ENCODE measurements around the gene GZMB. TPM values are rescaled to one million over a fixed set of nuclear protein-coding genes. Genes with fewer than 3 reads are reported as not detected.
A peak's percentile ranks its signal among the peaks of the same experiment; 100 is the strongest.
"Not testable (repeated sequence)": the region's sequence is repeated elsewhere in the genome, so short reads cannot be mapped to it uniquely, and the experiment has no call there.

GZMB gene
- total RNA-seq, 4 donors from 2014 or later, result 0.62 TPM; not detected in 3

- DNase-seq (no peak), ATAC-seq (no peak)
- H3K4me3 ChIP-seq, result no peak overlapping the region
- no peaks in the 10 kb centered on the region for H3K27me3 ChIP-seq
- in situ Hi-C loops (cut with MboI; ENCODE audit: low sequenced_read_pairs in 4 of 4) (no loop called here), intact Hi-C loops (cut with DNase I; ENCODE audit: low total_unique reads) (loop anchor here (5.0 kb wide), 1 partner anchor 72 kb away; no protein-coding TSS in a partner anchor)
- H3K27ac ChIP-seq, result no peak overlapping the region
- H3K4me1 ChIP-seq, result no peaks in the 10 kb centered on the region
- TF ChIP-seq CTCF (IDR thresholded peaks at IDR 0.05 in 4 of 5, conservative IDR thresholded peaks at IDR 0.05 in 1 of 5) (peak in 2 of 5 experiments; percentile 39 to 47), POLR2A (IDR thresholded peaks at IDR 0.05) (no peak)
- no peaks in the 10 kb centered on the region for H3K9me3 ChIP-seq
- no peaks in the 10 kb centered on the region for H3K36me3 ChIP-seq
Measured at GRCh38 chr14:24605435-24606190, 28.4 kb downstream of the GZMB start.

- no peaks in the 10 kb centered on the region for H3K27me3 ChIP-seq
- H3K36me3 ChIP-seq, result no peaks in the 10 kb centered on the region
- intact Hi-C loops (cut with DNase I; ENCODE audit: low total_unique reads), result no loop called here
- no peak for DNase-seq
- no peaks in the 10 kb centered on the region for H3K4me1 ChIP-seq
- no peak overlapping the region for H3K27ac ChIP-seq
- H3K4me3 ChIP-seq, result no peak overlapping the region
- peaks cover 0 to 3% (median 0%) of the 10 kb centered on the region in 3 donors for H3K9me3 ChIP-seq
- in situ Hi-C loops (cut with MboI; ENCODE audit: low sequenced_read_pairs in 4 of 4), result no loop called here
- ATAC-seq, result no peak
- no peak for TF ChIP-seq POLR2A (IDR thresholded peaks at IDR 0.05)
- TF ChIP-seq CTCF (IDR thresholded peaks at IDR 0.05 in 4 of 5, conservative IDR thresholded peaks at IDR 0.05 in 1 of 5), result no peak
Measured at GRCh38 chr14:24597403-24597802, 36.6 kb downstream of the GZMB start.

DNA sequence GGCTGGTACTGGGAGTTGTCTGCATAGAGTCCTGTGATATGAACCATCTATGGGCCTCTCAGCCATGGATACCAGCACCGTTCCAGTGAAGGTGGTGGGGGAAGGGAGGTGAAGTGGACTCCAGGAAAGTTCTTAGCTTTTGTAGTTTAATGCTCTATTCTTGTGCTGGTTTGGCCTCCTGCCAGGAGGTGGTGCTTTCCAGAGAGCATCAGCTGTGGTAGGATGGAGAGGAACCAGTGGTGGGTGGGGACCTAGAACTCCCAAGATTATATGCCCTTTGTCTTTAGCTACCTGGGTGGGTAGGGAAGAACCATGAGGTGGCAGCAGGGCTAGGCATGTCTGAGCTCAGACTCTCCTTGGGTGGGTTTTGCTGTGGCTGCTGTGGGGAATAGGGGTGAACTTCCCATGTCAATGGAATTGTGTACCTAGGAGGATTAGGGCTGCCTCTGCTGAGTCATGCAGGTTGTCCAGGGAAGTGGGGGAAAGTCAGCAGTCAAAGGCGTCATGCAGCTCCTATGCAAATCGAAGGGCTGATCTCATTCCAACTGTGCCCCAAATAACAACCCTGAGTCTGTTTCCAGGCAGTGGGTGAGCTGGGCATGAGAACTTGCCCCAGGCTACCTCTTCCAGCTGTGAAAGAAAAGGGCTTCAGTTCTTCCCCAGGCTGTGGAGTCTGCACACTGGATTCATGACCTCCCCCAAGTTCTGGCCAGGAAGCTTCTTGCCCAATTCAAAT lies 38.7 kb downstream of the GZMB start:
- intact Hi-C loops (cut with DNase I; ENCODE audit: low total_unique reads), result no loop called here
- H3K4me1 ChIP-seq, result no peaks in the 10 kb centered on the region
- ATAC-seq (no peak), DNase-seq (no peak)
- no peak for TF ChIP-seq POLR2A (IDR thresholded peaks at IDR 0.05)
- no peak for TF ChIP-seq CTCF (IDR thresholded peaks at IDR 0.05 in 4 of 5, conservative IDR thresholded peaks at IDR 0.05 in 1 of 5)
- in situ Hi-C loops (cut with MboI; ENCODE audit: low sequenced_read_pairs in 4 of 4), result no loop called here
- H3K27ac ChIP-seq, result no peak overlapping the region
- no peaks in the 10 kb centered on the region for H3K36me3 ChIP-seq
- no peak overlapping the region for H3K4me3 ChIP-seq
- no peaks in the 10 kb centered on the region for H3K27me3 ChIP-seq
- H3K9me3 ChIP-seq, result peaks cover 0 to 3% (median 0%) of the 10 kb centered on the region in 3 donors

DNA sequence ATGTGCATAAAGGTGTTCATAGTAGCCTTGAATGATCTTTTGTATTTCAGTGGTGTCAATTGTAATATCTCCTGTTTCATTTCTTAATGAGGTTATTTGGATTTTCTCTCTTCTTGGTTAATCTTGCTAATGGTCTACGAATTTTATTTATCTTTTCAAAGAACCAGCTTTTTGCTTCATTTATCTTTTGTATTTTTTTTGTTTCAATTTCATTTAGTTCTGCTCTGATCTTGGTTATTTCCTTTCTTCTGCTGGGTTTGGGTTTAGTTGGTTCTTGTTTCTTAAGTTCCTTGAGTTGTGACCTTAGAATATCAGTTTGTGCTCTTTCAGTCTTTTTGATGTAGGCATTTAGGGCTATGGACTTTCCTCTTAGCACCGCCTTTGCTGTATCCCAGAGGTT lies 43.0 kb downstream of the GZMB start:
- H3K27ac ChIP-seq; H3K9me3 ChIP-seq; H3K36me3 ChIP-seq; DNase-seq; H3K4me3 ChIP-seq; H3K4me1 ChIP-seq; in situ Hi-C loops (cut with MboI; ENCODE audit: low sequenced_read_pairs in 4 of 4); ATAC-seq; intact Hi-C loops (cut with DNase I; ENCODE audit: low total_unique reads); H3K27me3 ChIP-seq: not testable (repeated sequence)

- DNase-seq; intact Hi-C loops (cut with DNase I; ENCODE audit: low total_unique reads); ATAC-seq: not testable (repeated sequence)
Measured at GRCh38 chr14:24584402-24584801, 49.6 kb downstream of the GZMB start.

More at GRCh38 chr14:24584402-24584801, 49.6 kb downstream of the GZMB start:
- in situ Hi-C loops (cut with MboI; ENCODE audit: low sequenced_read_pairs in 4 of 4); H3K27me3 ChIP-seq; H3K4me1 ChIP-seq; H3K4me3 ChIP-seq; H3K9me3 ChIP-seq; H3K27ac ChIP-seq; H3K36me3 ChIP-seq: not testable (repeated sequence)

Other genes starting within 250 kb of the GZMB start
- 1 to 10 TPM in 3 of 4 donors, under 1 TPM in 1; 0.87 to 3.7 (median 2.1) TPM for gene NYNRIN, start 235.2 kb downstream of the GZMB start, total RNA-seq
- under 1 TPM in 3 of 4 donors, not detected in 1; 0.16 to 0.36 (median 0.24) TPM for gene CBLN3, start 204.5 kb downstream of the GZMB start, total RNA-seq
- 10 to 100 TPM; 35.1 to 50.5 (median 44.7) TPM for gene KHNYN, start 204.2 kb downstream of the GZMB start, total RNA-seq
- 10 to 100 TPM; 21.7 to 51.4 (median 38.3) TPM for gene SDR39U1, start 191.4 kb downstream of the GZMB start, total RNA-seq
- under 1 TPM in 1 of 4 donors, not detected in 3; 0.76 TPM for gene CMA1, start 125.9 kb downstream of the GZMB start, total RNA-seq
- gene CTSG, start 57.9 kb downstream of the GZMB start, total RNA-seq, result 1 to 10 TPM in 1 of 4 donors, under 1 TPM in 1, not detected in 2; 0.72 to 1.3 TPM
- gene GZMH, start 24.5 kb downstream of the GZMB start, total RNA-seq, result not detected